Measurements from ENCODE around the gene ANKRD18B. TPM values are rescaled to one million over a fixed set of nuclear protein-coding genes. Genes with fewer than 3 reads are reported as not detected.
A peak's percentile ranks its signal among the peaks of the same experiment; 100 is the strongest.
"Not testable (repeated sequence)": the region's sequence is repeated elsewhere in the genome, so short reads cannot be mapped to it uniquely, and the experiment has no call there.

ANKRD18B gene
- total and polyA plus RNA-seq, 8 donors = 0.14 to 1.3 (median 0.52) TPM

GRCh38 chr9:33489066-33489465 lies 35.0 kb upstream of the ANKRD18B start:
- intact Hi-C loops (cut with DNase I) = no loop called here
- H3K27ac ChIP-seq = no peak overlapping the region
- H3K4me1 ChIP-seq = no peaks in the 10 kb centered on the region
- no peak for ATAC-seq
- H3K27me3 ChIP-seq = no peaks in the 10 kb centered on the region
- no peaks in the 10 kb centered on the region for H3K9me3 ChIP-seq
- TF ChIP-seq CTCF (IDR thresholded peaks at IDR 0.05) = no peak
- no peak overlapping the region for H3K4me3 ChIP-seq
- DNase-seq = no peak
- H3K36me3 ChIP-seq = no peaks in the 10 kb centered on the region

- H3K36me3 ChIP-seq; H3K27ac ChIP-seq; H3K27me3 ChIP-seq; intact Hi-C loops (cut with DNase I); H3K4me3 ChIP-seq; H3K9me3 ChIP-seq; DNase-seq; ATAC-seq; H3K4me1 ChIP-seq: not testable (repeated sequence)
Observed at GRCh38 chr9:33493819-33494218, 30.2 kb upstream of the ANKRD18B start.

GRCh38 chr9:33498387-33498786 lies 25.7 kb upstream of the ANKRD18B start:
- Histone ChIP-seq H3K4me3 (no peak overlapping the region), H3K4me1 (no peaks in the 10 kb centered on the region), H3K27me3 (no peaks in the 10 kb centered on the region), H3K27ac (no peak overlapping the region), H3K36me3 (no peaks in the 10 kb centered on the region), H3K9me3 (no peaks in the 10 kb centered on the region)
- intact Hi-C loops (cut with DNase I) = no loop called here
- DNase-seq (no peak), ATAC-seq (no peak)
- TF ChIP-seq CTCF (IDR thresholded peaks at IDR 0.05) = peak in 1 of 2 donors; percentile 21

- Histone ChIP-seq H3K27me3 (no peaks in the 10 kb centered on the region), H3K27ac (peak overlapping the region; percentile 49 to 63), H3K4me1 (peaks cover 0 to 8% of the 10 kb centered on the region in 2 donors), H3K36me3 (no peaks in the 10 kb centered on the region), H3K4me3 (no peak overlapping the region), H3K9me3 (no peaks in the 10 kb centered on the region)
- DNase-seq (peak in 1 of 4 donors; percentile 55), ATAC-seq (peak; percentile 75)
- no peak for TF ChIP-seq CTCF (IDR thresholded peaks at IDR 0.05)
- intact Hi-C loops (cut with DNase I) = no loop called here
Observed at GRCh38 chr9:33506626-33507370, 17.3 kb upstream of the ANKRD18B start.

GRCh38 chr9:33510262-33511183 lies 13.5 kb upstream of the ANKRD18B start:
- intact Hi-C loops (cut with DNase I) = no loop called here

GRCh38 chr9:33511184-33511517 lies 12.9 kb upstream of the ANKRD18B start:
- ATAC-seq; DNase-seq; H3K4me1 ChIP-seq; H3K9me3 ChIP-seq; intact Hi-C loops (cut with DNase I); H3K36me3 ChIP-seq; H3K27me3 ChIP-seq: not testable (repeated sequence)
- peak overlapping the region; percentile 84 to 88 for H3K27ac ChIP-seq
- H3K4me3 ChIP-seq = peak overlapping the region; percentile 37 to 42

More at GRCh38 chr9:33510262-33511183, 13.5 kb upstream of the ANKRD18B start:
- H3K4me3 ChIP-seq = peak overlapping the region; percentile 37 to 42
- peak overlapping the region; percentile 84 to 88 for H3K27ac ChIP-seq
- no peaks in the 10 kb centered on the region for H3K36me3 ChIP-seq
- H3K4me1 ChIP-seq = peaks cover 0 to 8% of the 10 kb centered on the region in 2 donors
- H3K27me3 ChIP-seq = no peaks in the 10 kb centered on the region
- H3K9me3 ChIP-seq = peaks cover 0 to 2% of the 10 kb centered on the region in 2 donors
- TF ChIP-seq CTCF (IDR thresholded peaks at IDR 0.05) = no peak
- peak; percentile 54 to 89 (median 76) for DNase-seq
- ATAC-seq = peak; percentile 80

- DNase-seq; H3K36me3 ChIP-seq; ATAC-seq; H3K9me3 ChIP-seq; H3K4me1 ChIP-seq; H3K4me3 ChIP-seq; H3K27ac ChIP-seq; H3K27me3 ChIP-seq; intact Hi-C loops (cut with DNase I): not testable (repeated sequence)
Observed at GRCh38 chr9:33512535-33512934, 11.5 kb upstream of the ANKRD18B start.

- intact Hi-C loops (cut with DNase I); H3K27ac ChIP-seq; ATAC-seq: not testable (repeated sequence)
Observed at GRCh38 chr9:33515342-33515995, 8.6 kb upstream of the ANKRD18B start.

More at GRCh38 chr9:33515342-33515995, 8.6 kb upstream of the ANKRD18B start:
- not testable (repeated sequence) for DNase-seq, H3K4me1 ChIP-seq, H3K27me3 ChIP-seq, H3K9me3 ChIP-seq, H3K36me3 ChIP-seq, H3K4me3 ChIP-seq
